Kidney (tissue), 14 donors: ENCODE data around the gene HBZ. TPM values are rescaled to one million over a fixed set of nuclear protein-coding genes. Genes with fewer than 3 reads are reported as not detected.

Experiments used
- DNase-seq, 5 donors: peaks; one replicate each; pipeline ENCODE4 v3.0.0-alpha.2; 2013 to 2020
- FAIRE-seq: peaks from 2 replicates; lab custom pipeline; 2012; peaks lifted over from hg19 to GRCh38; lab: Jason Lieb, UNC
- H3K27ac ChIP-seq, 2 donors: one replicate each; pipeline ENCODE4 v1.7.0; 2013; ENCODE audit warnings: low read depth in 2 of 2, low read length in 2 of 2, inconsistent platforms in 1 of 2
- H3K27me3 ChIP-seq: one replicate; pipeline ENCODE4 v1.7.1; 2013; ENCODE audit warnings: low read length, inconsistent platforms; ENCODE audit not compliant: control insufficient read depth, insufficient read depth
- H3K36me3 ChIP-seq, 3 donors: one replicate each; pipeline versions ENCODE4 v1.7.0 to v1.7.1; 2013; ENCODE audit warnings: low read length in 3 of 3, control low read depth in 1 of 3, inconsistent platforms in 1 of 3; ENCODE audit not compliant: insufficient read depth in 3 of 3, control insufficient read depth in 2 of 3
- H3K4me1 ChIP-seq, 3 donors: one replicate each; pipeline versions ENCODE4 v1.7.0 to v1.7.1; 2013; ENCODE audit warnings: low read length in 3 of 3, inconsistent platforms in 1 of 3, low read depth in 1 of 3; ENCODE audit not compliant: control insufficient read depth in 2 of 3, insufficient read depth in 2 of 3
- H3K4me3 ChIP-seq, 3 donors: one replicate each; pipeline versions ENCODE4 v1.7.0 to v1.8.1; 2013; ENCODE audit warnings: low read length in 3 of 3, control low read depth in 1 of 3, inconsistent platforms in 1 of 3
- H3K9ac ChIP-seq, 3 donors: one replicate each; pipeline versions ENCODE4 v1.7.0 to v1.7.1; 2013; ENCODE audit warnings: low read length in 3 of 3, control low read depth in 1 of 3, inconsistent platforms in 1 of 3
- H3K9me3 ChIP-seq, 3 donors: one replicate each; pipeline versions ENCODE4 v1.7.0 to v1.7.1; 2013; ENCODE audit warnings: low read length in 3 of 3, control low read depth in 1 of 3, inconsistent platforms in 1 of 3; ENCODE audit not compliant: control insufficient read depth in 2 of 3, insufficient read depth in 1 of 3
- CTCF ChIP-seq: IDR thresholded peaks from 3 replicates; pipeline ENCODE4 v1.5.1; 2012; ENCODE audit warnings: mild to moderate bottlenecking, moderate library complexity, borderline replicate concordance; ENCODE audit not compliant: insufficient read depth; ENCODE audit errors: extremely low read depth
- intact Hi-C: fragments of 100-400 bp; cut with DNase I; formaldehyde crosslinking; loops from one replicate; pipeline ENCODE4 v1.11.1; 2022
- polyA plus RNA-seq: library from polyadenylated mRNA; stranded (reverse); fragments of 350-450 nt; fragmentation: Illumina TruSeq; extraction: RNeasy Lipid Tissue Mini Kit (QIAGEN cat#74804); gene quantifications from one replicate; pipeline ENCODE4 v1.2.3, GENCODE V29; 2014; ENCODE audit warnings: low read depth, low replicate concordance; ENCODE audit not compliant: insufficient read depth
- total RNA-seq: library from RNA; stranded (reverse); fragmentation: NEBNext Ultra II Directional; extraction: Animal tissue kit (Norgen Biotek cat#: 25700); gene quantifications from one replicate; pipeline ENCODE4 v1.2.1, GENCODE V29; 2021
- donor health status: control.
- donor health status: control.
- donor health status: control.
- donor health status: control.
- donor health status: control.
- donor health status: DM: yes; HTN: yes; CAD: no.
- donor health status: Normal renal cell carcinoma (clear cell type).

Gene HBZ
- total and polyA plus RNA-seq, 2 donors from 2014 or later, result not detected

- no peak for TF ChIP-seq CTCF
- Histone ChIP-seq H3K4me1 (peaks cover 0 to 2% (median 0%) of the 10 kb centered on the region in 3 donors), H3K9me3 (no peaks in the 10 kb centered on the region), H3K36me3 (no peaks in the 10 kb centered on the region), H3K27ac (no peak overlapping the region), H3K9ac (peak overlapping the region in 2 of 3 donors; percentile 67 to 80), H3K4me3 (peak overlapping the region; percentile 61 to 64 (median 63)), H3K27me3 (no peaks in the 10 kb centered on the region)
- FAIRE-seq (no peak), DNase-seq (peak; percentile 25 to 78 (median 44))
- intact Hi-C loops, result no loop called here
Measured at GRCh38 chr16:138049-138417, 14.4 kb upstream of the HBZ start.

GRCh38 chr16:140175-140857 lies 12.1 kb upstream of the HBZ start:
- H3K9ac ChIP-seq, result no peak overlapping the region
- H3K27ac ChIP-seq, result no peak overlapping the region
- TF ChIP-seq CTCF, result no peak
- no peaks in the 10 kb centered on the region for H3K9me3 ChIP-seq
- intact Hi-C loops, result no loop called here
- no peak overlapping the region for H3K4me3 ChIP-seq
- FAIRE-seq (no peak), DNase-seq (no peak)
- H3K4me1 ChIP-seq, result peaks cover 0 to 2% (median 0%) of the 10 kb centered on the region in 3 donors
- no peaks in the 10 kb centered on the region for H3K27me3 ChIP-seq
- H3K36me3 ChIP-seq, result no peaks in the 10 kb centered on the region

DNA sequence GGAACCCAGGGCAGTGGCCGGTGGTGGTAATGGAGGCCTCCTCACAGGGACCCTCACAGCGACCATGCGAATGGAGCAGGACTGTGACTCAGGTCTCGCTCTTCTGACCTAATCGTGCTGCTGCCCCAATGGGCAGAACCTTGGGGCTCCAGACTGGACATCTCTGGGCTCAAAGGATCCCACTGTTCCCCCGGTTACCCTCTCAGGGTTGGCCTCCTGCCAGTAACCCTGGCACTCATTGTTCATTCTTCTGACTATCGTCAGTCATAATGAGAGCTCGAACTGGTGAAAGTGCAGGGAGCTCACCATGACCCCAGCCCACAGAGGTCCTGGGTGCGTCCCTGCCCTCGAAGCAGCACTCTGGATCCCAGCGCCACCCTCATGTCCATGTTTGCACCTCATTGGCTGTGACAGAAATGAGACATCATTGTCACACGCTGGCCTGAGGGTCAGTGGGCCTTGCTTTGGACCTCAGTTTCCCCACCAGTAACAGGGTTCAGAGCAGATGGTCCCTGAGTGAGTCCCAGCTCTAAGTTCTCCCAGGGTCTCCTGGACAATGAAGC lies 10.0 kb upstream of the HBZ start:
- H3K27ac ChIP-seq, result no peak overlapping the region
- H3K27me3 ChIP-seq, result no peaks in the 10 kb centered on the region
- no peak for FAIRE-seq

More for the DNA sequence above, 10.0 kb upstream of the HBZ start:
- intact Hi-C loops, result no loop called here
- Histone ChIP-seq H3K4me3 (no peak overlapping the region), H3K36me3 (no peaks in the 10 kb centered on the region), H3K9me3 (no peaks in the 10 kb centered on the region), H3K9ac (no peak overlapping the region), H3K4me1 (no peaks in the 10 kb centered on the region)
- DNase-seq, result no peak
- TF ChIP-seq CTCF, result no peak
